ENCODE results near the gene SH2D4B.

GRCh38 chr10:80642661-80643060 is 105.0 kb downstream of the SH2D4B start:
- TF ChIP-seq CTCF (IDR thresholded peaks at IDR 0.05) (no peak), POLR2AphosphoS5 (IDR thresholded peaks at IDR 0.05) (no peak), POLR2A (IDR thresholded peaks at IDR 0.05) (no peak)

Measured in breast epithelium (tissue), 3 donors.